Stimulated activated CD8-positive, alpha-beta memory T cell treated with anti-CD3 and anti-CD28 coated beads, Interleukin-12 subunit alpha, Interleukin-12 subunit beta, amount 100 ng/mL, for 1 hour (primary cell): ENCODE measurements around the gene SEC14L5.
"Not testable (repeated sequence)": the region's sequence is repeated elsewhere in the genome, so short reads cannot be mapped to it uniquely, and the experiment has no call there.

Experiments
- DNase-seq: peaks from one replicate; pipeline ENCODE4 v3.0.0-alpha.2; 2020; ENCODE audit warnings: low read depth

The SEC14L5 gene

GRCh38 chr16:4957720-4958509 is at the start of gene SEC14L5:
TSS of gene SEC14L5 (plus strand) at chr16:4958330. CDS start at chr16:4959324, 994 bp downstream.
- peak; percentile 75 for DNase-seq

GRCh38 chr16:4908854-4909401 is 49.2 kb upstream of the SEC14L5 start:
- no peak for DNase-seq

GRCh38 chr16:4909825-4910224 is 48.3 kb upstream of the SEC14L5 start:
- DNase-seq, result no peak

GRCh38 chr16:4910828-4911227 is 47.3 kb upstream of the SEC14L5 start:
- DNase-seq, result no peak

- DNase-seq, result no peak
These were observed 46.2 kb upstream of the SEC14L5 start for GRCh38 chr16:4911970-4912386.

- no peak for DNase-seq
These were observed 44.9 kb upstream of the SEC14L5 start for GRCh38 chr16:4913130-4913773.

- no peak for DNase-seq
These were observed 44.2 kb upstream of the SEC14L5 start for GRCh38 chr16:4913774-4914525.

GRCh38 chr16:4914528-4915225 is 43.5 kb upstream of the SEC14L5 start:
- no peak for DNase-seq

GRCh38 chr16:4915226-4915761 is 42.8 kb upstream of the SEC14L5 start:
- DNase-seq, result no peak

GRCh38 chr16:4917117-4917516 is 41.0 kb upstream of the SEC14L5 start:
- no peak for DNase-seq

- no peak for DNase-seq
These were observed 39.3 kb upstream of the SEC14L5 start for GRCh38 chr16:4918781-4919251.

GRCh38 chr16:4920826-4921225 is 37.3 kb upstream of the SEC14L5 start:
- DNase-seq, result no peak

GRCh38 chr16:4922721-4923342 is 35.3 kb upstream of the SEC14L5 start:
- DNase-seq, result no peak

- no peak for DNase-seq
These were observed 34.3 kb upstream of the SEC14L5 start for GRCh38 chr16:4923853-4924252.

- no peak for DNase-seq
These were observed 33.4 kb upstream of the SEC14L5 start for GRCh38 chr16:4924593-4925292.

GRCh38 chr16:4925293-4925607 is 32.9 kb upstream of the SEC14L5 start:
- DNase-seq, result no peak

- no peak for DNase-seq
These were observed 32.3 kb upstream of the SEC14L5 start for GRCh38 chr16:4925791-4926190.

GRCh38 chr16:4926928-4927327 is 31.2 kb upstream of the SEC14L5 start:
- no peak for DNase-seq

GRCh38 chr16:4927661-4928060 is 30.5 kb upstream of the SEC14L5 start:
- DNase-seq, result no peak

- DNase-seq, result no peak
These were observed 29.9 kb upstream of the SEC14L5 start for GRCh38 chr16:4928227-4928626.

GRCh38 chr16:4929619-4930018 is 28.5 kb upstream of the SEC14L5 start:
- DNase-seq, result not testable (repeated sequence)
